Glutamatergic neuron (in vitro differentiated cells): ENCODE data around the gene HDC. TPM values are rescaled to one million over a fixed set of nuclear protein-coding genes. Genes with fewer than 3 reads are reported as not detected.

Experiments
- DNase-seq: peaks from one replicate; pipeline ENCODE4 v3.0.0; 2022
- H3K27ac Mint-ChIP-seq: one replicate; pipeline ENCODE4 v1.8.0; 2020; ENCODE audit warnings: mild to moderate bottlenecking, mixed read lengths, inconsistent platforms; ENCODE audit not compliant: unreplicated experiment
- H3K27me3 Mint-ChIP-seq: one replicate; pipeline ENCODE4 v1.8.0; 2020; ENCODE audit warnings: mild to moderate bottlenecking, moderate library complexity, mixed read lengths, inconsistent platforms; ENCODE audit not compliant: unreplicated experiment
- H3K36me3 Mint-ChIP-seq: one replicate; pipeline ENCODE4 v1.8.0; 2020; ENCODE audit warnings: mild to moderate bottlenecking, mixed read lengths, inconsistent platforms; ENCODE audit not compliant: unreplicated experiment
- H3K4me1 Mint-ChIP-seq: one replicate; pipeline ENCODE4 v1.8.0; 2020; ENCODE audit warnings: mild to moderate bottlenecking, low read depth, mixed read lengths, inconsistent platforms; ENCODE audit not compliant: unreplicated experiment
- H3K4me3 Mint-ChIP-seq: one replicate; pipeline ENCODE4 v1.8.0; 2020; ENCODE audit warnings: mild to moderate bottlenecking, mixed read lengths, inconsistent platforms; ENCODE audit not compliant: unreplicated experiment
- H3K9me3 Mint-ChIP-seq: one replicate; pipeline ENCODE4 v1.8.0; 2020; ENCODE audit warnings: mild to moderate bottlenecking, moderate library complexity, mixed read lengths, inconsistent platforms; ENCODE audit not compliant: unreplicated experiment
- total RNA-seq: library from RNA; stranded (reverse); fragmentation: NEBNext Ultra II Directional; extraction: Animal tissue kit (Norgen Biotek cat#: 25700); gene quantifications from one replicate; pipeline ENCODE4 v1.2.1, GENCODE V29; 2021; ENCODE audit not compliant: unreplicated experiment
- TF ChIP-seq, protein P1 (sequence below): fragments of 200-600 bp; sonication (generic); IDR thresholded peaks from one replicate; pipeline ENCODE4 v1.5.0; 2021; ENCODE audit not compliant: partially characterized antibody, unreplicated experiment

Gene HDC
- total RNA-seq, 1 donor from 2014 or later: not detected

DNA sequence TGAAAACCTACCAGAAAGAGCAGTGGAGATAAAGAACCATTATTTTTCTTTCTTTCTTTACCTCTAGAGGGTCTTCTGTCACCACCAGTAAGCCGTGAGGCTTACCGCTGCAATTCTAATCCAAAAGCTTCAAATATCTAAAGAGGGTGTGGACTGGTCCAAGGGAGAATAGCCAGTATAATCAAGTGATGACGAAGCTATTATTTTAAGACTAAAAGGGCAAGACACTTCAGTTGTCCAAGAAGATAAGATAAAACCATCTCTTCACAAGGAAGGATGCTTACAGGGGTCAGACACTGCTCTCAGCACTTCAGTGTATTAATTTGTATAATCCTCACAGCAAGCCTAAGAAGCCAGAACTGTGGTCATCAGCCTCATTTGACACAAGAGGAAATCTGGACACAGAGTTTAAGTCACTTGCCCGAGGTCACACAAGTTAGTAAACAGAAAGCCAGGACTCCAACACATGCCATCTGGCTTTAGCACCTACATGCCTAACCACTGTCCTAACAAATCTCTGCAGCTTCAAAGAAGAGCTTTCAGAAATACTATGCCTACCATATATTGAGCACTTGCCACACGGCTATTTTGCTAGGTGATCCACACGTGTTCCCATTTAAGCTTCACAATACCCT lies 14.6 kb downstream of the HDC start:
- no peaks in the 10 kb centered on the region for H3K36me3 Mint-ChIP-seq
- no peak overlapping the region for H3K4me3 Mint-ChIP-seq
- H3K4me1 Mint-ChIP-seq: peaks cover 3% of the 10 kb centered on the region
- TF ChIP-seq, protein P1, sequence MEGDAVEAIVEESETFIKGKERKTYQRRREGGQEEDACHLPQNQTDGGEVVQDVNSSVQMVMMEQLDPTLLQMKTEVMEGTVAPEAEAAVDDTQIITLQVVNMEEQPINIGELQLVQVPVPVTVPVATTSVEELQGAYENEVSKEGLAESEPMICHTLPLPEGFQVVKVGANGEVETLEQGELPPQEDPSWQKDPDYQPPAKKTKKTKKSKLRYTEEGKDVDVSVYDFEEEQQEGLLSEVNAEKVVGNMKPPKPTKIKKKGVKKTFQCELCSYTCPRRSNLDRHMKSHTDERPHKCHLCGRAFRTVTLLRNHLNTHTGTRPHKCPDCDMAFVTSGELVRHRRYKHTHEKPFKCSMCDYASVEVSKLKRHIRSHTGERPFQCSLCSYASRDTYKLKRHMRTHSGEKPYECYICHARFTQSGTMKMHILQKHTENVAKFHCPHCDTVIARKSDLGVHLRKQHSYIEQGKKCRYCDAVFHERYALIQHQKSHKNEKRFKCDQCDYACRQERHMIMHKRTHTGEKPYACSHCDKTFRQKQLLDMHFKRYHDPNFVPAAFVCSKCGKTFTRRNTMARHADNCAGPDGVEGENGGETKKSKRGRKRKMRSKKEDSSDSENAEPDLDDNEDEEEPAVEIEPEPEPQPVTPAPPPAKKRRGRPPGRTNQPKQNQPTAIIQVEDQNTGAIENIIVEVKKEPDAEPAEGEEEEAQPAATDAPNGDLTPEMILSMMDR: no peak
- no peak for DNase-seq
- no peaks in the 10 kb centered on the region for H3K27me3 Mint-ChIP-seq
- peaks cover 2% of the 10 kb centered on the region for H3K9me3 Mint-ChIP-seq
- no peak overlapping the region for H3K27ac Mint-ChIP-seq

DNA sequence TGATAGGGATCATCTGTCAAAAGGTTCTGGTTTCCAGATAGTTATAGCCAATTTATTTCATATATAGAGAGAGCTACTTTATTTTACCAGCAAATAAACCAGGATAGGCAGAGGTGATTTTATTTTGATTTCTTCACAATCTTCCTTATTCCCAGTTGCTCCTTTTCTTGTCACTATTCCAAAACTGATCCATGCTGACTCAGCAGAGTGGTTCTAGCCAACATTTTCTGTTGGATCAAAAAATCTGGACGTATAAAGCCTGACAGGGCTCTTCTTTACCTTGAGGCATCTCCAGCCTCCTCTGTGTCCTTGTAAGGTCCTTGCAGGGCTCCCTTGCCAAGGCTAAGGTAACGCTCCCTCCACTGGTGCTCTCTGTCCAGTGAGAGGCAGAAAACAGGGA lies 15.8 kb downstream of the HDC start:
- Mint-ChIP-seq H3K4me3 (no peak overlapping the region), H3K4me1 (peaks cover 3% of the 10 kb centered on the region), H3K36me3 (no peaks in the 10 kb centered on the region), H3K27me3 (no peaks in the 10 kb centered on the region), H3K9me3 (peaks cover 2% of the 10 kb centered on the region), H3K27ac (no peak overlapping the region)
- no peak for DNase-seq
- TF ChIP-seq, protein P1: no peak

DNA sequence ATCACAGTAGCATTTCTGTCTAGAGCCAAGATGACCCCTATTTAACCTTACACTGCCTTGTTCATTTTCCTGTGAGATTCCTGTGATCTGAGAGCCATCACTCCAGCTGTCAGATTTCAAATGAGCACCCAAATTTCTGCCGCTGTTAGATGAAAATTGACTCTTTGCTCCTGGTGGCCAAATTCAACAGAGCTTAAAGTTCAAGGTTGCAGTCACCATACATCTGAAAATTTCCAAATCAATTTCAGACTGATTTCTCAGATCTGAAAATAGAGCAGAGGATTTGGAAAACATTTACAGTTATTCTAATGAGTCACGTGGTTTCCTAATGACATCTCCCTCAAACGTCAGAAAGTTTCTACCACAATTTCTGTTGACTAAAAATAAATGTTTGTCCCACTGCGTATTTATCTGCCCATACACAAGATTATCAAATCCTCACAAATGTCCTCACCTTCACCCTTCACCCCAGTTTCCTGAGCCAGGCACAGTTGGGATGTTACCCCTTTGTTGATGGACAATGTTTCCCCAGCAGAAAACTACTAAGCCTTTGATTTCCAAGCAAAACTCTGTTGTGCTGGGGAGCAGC lies 16.4 kb downstream of the HDC start:
- Mint-ChIP-seq H3K4me1 (peaks cover 3% of the 10 kb centered on the region), H3K9me3 (peaks cover 2% of the 10 kb centered on the region), H3K27me3 (no peaks in the 10 kb centered on the region), H3K36me3 (no peaks in the 10 kb centered on the region), H3K27ac (no peak overlapping the region), H3K4me3 (no peak overlapping the region)
- no peak for DNase-seq
- TF ChIP-seq, protein P1: no peak

DNA sequence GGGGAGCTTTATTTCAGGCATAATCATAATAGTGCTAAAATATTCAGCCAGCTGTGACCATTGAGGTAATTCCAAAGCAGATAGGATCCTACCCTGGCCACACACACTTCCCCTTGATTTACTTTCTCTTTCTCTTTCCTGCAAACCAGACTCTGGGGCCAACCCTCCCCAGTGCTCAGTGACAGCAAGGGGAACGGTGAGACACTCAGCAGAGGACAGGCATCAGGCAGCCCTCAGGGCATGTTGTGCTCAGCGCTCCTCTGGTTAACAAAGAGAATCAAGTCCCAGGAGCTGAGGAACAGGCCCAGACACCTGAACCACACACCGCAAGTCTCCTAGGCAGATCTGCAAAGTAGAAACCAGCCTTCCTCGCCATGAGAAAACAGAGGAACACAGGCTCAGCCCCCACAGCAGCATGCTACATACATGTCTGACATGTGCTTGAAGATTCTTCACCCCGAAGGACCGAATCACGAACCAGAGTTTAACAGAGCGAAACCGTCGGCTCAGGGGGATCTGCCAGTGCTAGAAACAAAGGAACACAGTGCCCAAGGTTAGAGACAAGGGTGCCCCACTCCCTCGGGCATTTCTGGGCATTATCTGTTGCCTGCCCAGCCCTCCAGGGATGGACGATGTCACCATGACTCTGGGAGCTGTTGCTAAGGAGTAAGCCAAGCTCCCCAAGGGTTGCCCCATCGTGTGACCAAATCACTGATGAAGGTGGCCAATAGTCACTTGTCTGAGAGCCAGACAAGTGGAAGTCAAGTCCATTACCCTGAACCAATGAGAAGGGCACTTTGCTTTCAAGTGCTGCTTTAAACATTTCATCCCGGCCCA lies 17.5 kb downstream of the HDC start:
- DNase-seq: no peak
- Mint-ChIP-seq H3K27me3 (no peaks in the 10 kb centered on the region), H3K27ac (no peak overlapping the region), H3K36me3 (no peaks in the 10 kb centered on the region), H3K9me3 (peaks cover 2% of the 10 kb centered on the region), H3K4me3 (no peak overlapping the region), H3K4me1 (peaks cover 3% of the 10 kb centered on the region)
- TF ChIP-seq, protein P1: no peak

DNA sequence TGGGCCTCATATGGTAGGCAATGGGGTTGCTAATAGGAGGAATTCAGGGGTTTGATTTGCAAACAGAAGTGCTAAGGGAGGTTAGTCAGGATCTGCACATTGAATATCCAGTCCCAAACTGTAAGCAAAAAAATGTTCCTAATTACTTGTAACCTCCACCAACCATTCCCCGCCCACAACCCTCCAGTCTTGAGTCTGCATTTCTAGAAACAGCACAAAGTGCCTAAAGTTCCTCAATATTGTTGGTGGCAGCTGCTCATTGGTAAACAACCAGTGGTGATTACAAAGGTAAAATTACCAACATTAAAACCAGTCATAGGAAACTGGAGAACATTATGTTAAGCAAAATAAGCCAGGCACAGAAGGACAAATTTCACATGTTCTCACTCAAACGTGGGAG lies 18.9 kb downstream of the HDC start:
- no peaks in the 10 kb centered on the region for H3K9me3 Mint-ChIP-seq
- no peaks in the 10 kb centered on the region for H3K36me3 Mint-ChIP-seq
- TF ChIP-seq, protein P1: no peak
- H3K27ac Mint-ChIP-seq: no peak overlapping the region
- H3K4me3 Mint-ChIP-seq: no peak overlapping the region
- no peak for DNase-seq
- H3K4me1 Mint-ChIP-seq: peaks cover 3% of the 10 kb centered on the region
- H3K27me3 Mint-ChIP-seq: no peaks in the 10 kb centered on the region
